Transverse colon (tissue), 4 donors: ENCODE measurements around the gene ZYX. TPM values are rescaled to one million over a fixed set of nuclear protein-coding genes. Genes with fewer than 3 reads are reported as not detected.

ENCODE experiments used
- DNase-seq: peaks from one replicate; pipeline ENCODE4 v3.0.0-alpha.2; 2019
- H3K27ac ChIP-seq, 4 donors: fragments of 200-600 bp; sonication (generic); 2 replicates each; pipeline ENCODE4 v1.5.1; 2016 to 2018; ENCODE audit warnings: inconsistent platforms in 4 of 4
- H3K27me3 ChIP-seq: fragments of 200-600 bp; sonication (generic); 2 replicates; pipeline ENCODE4 v1.5.1; 2017; ENCODE audit warnings: inconsistent platforms
- H3K36me3 ChIP-seq, 4 donors: fragments of 200-600 bp; sonication (generic); 2 replicates each; pipeline ENCODE4 v1.5.1; 2017 to 2019; ENCODE audit warnings: inconsistent platforms in 4 of 4
- H3K4me1 ChIP-seq, 4 donors: fragments of 200-600 bp; sonication (generic); 2 replicates each; pipeline ENCODE4 v1.5.1; 2017 to 2020; ENCODE audit warnings: inconsistent platforms in 4 of 4
- H3K4me3 ChIP-seq, 4 donors: fragments of 200-600 bp; sonication (generic); 1 replicate in 1 of 4; 2 replicates in 3 of 4; pipeline versions ENCODE4 v1.5.1 to v1.6.1; 2017 to 2019; ENCODE audit warnings: inconsistent platforms in 4 of 4
- H3K9me3 ChIP-seq, 2 donors: fragments of 200-600 bp; sonication (generic); 2 replicates each; pipeline ENCODE4 v1.5.1; 2017 to 2019; ENCODE audit warnings: inconsistent platforms in 2 of 2
- EP300 ChIP-seq: sonication (generic); formaldehyde crosslinking; IDR thresholded peaks from one replicate; pipeline ENCODE4 v1.6.1; 2017; ENCODE audit warnings: antibody characterized with exemption, low read depth
- POLR2A ChIP-seq: fragments of 450-650 bp; IDR thresholded peaks from one replicate; pipeline ENCODE4 v1.6.1; 2016; ENCODE audit warnings: antibody characterized with exemption, mild to moderate bottlenecking, moderate library complexity
- POLR2AphosphoS5 ChIP-seq, 3 donors: sonication (generic); formaldehyde crosslinking; IDR thresholded peaks; one replicate each; pipeline ENCODE4 v1.6.1; 2016; ENCODE audit warnings: antibody characterized with exemption in 3 of 3
- WGBS, 2 donors: methylation state at CpG; one replicate each; pipeline ENCODE4 v1.1.5; 2018; ENCODE audit warnings: low coverage in 1 of 2; 5-methylcytosine and 5-hydroxymethylcytosine counted together
- in situ Hi-C, 4 donors: fragments of 200-750 bp; cut with MboI; loops; one replicate each; pipeline versions ENCODE4 v1.15.0 to v1.15.1; 2017; ENCODE audit warnings: low sequenced_read_pairs in 3 of 4, low pct_ligation_motif_present in 1 of 4, low pct_unique_long_range_greater_than_20kb in 1 of 4
- intact Hi-C: fragments of 100-400 bp; cut with DNase I; formaldehyde crosslinking; loops from one replicate; pipeline ENCODE4 v1.15.1; 2023; ENCODE audit warnings: low total_unique reads
- total RNA-seq, 4 donors: library from RNA; depleted of rRNA; stranded (reverse); fragments of >200 nt; gene quantifications; one replicate each; pipeline ENCODE4 v1.1.0, GENCODE V29; 2016
- TF ChIP-seq, protein P1 (sequence below), 5 experiments: fragments of 200-600 bp in 3 of 5; fragments of 450-650 bp in 2 of 5; sonication (generic) in 3 of 5; IDR thresholded peaks; 1 replicate in 2 of 5; 2 replicates in 3 of 5; pipeline ENCODE4 v1.5.1; 2016 to 2017; ENCODE audit warnings: antibody characterized with exemption in 5 of 5, inconsistent platforms in 3 of 5, mild to moderate bottlenecking in 2 of 5, moderate library complexity in 1 of 5

ZYX gene
- total RNA-seq, 4 donors from 2014 or later: 45.2 to 217 (median 110) TPM

DNA sequence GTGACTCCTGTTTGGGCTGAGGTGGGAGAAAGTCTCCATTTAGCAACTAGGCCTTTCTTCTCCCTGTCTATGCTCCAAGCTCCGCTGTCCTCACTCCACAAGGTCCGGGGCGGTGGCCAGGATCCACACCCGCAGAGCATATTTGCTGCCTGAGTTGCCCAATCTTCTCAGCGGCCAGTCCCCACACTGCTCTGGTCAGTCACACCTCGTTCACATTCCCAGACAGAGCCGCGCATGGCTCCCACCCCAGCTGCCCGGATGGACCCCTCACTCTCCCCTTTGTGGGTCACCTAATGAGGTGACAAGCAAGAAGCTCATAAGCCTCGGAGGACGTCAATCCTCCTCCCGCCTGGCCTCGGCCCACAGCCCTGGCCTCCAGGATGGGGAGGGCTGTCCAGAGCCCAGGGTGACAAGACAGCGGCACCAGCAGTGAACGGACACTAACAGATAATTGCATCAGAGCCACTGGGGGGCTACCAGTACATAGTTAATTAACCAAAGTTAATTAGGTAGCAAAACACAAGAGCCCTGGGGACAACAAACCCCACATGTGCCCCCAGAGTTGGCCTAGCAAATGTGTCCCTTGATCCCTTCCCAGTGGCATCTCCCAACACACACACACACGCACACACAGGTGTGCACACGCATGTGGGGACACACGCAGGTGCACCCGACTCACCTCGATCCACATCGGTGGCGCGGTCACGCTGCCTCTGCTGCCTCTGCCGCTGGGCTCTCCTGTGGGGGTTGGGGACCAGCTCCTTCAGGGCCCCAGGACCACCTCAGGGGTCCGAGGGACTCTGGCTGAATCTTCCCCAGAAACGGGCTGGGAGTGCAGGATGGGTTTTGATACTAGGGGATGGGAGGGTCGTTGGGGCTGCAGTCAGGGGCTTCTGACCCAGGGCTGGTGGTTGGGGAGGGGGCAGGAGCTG lies 15.7 kb downstream of the ZYX start:
- Histone ChIP-seq H3K9me3 (no peaks in the 10 kb centered on the region), H3K36me3 (no peaks in the 10 kb centered on the region), H3K4me3 (no peak overlapping the region), H3K27me3 (no peaks in the 10 kb centered on the region), H3K27ac (no peak overlapping the region), H3K4me1 (peaks cover 2 to 15% (median 10%) of the 10 kb centered on the region in 4 donors)
- no peak for TF ChIP-seq POLR2AphosphoS5 (IDR thresholded peaks at IDR 0.05)
- TF ChIP-seq POLR2A: no peak
- no peak for TF ChIP-seq EP300
- TF ChIP-seq, protein P1, sequence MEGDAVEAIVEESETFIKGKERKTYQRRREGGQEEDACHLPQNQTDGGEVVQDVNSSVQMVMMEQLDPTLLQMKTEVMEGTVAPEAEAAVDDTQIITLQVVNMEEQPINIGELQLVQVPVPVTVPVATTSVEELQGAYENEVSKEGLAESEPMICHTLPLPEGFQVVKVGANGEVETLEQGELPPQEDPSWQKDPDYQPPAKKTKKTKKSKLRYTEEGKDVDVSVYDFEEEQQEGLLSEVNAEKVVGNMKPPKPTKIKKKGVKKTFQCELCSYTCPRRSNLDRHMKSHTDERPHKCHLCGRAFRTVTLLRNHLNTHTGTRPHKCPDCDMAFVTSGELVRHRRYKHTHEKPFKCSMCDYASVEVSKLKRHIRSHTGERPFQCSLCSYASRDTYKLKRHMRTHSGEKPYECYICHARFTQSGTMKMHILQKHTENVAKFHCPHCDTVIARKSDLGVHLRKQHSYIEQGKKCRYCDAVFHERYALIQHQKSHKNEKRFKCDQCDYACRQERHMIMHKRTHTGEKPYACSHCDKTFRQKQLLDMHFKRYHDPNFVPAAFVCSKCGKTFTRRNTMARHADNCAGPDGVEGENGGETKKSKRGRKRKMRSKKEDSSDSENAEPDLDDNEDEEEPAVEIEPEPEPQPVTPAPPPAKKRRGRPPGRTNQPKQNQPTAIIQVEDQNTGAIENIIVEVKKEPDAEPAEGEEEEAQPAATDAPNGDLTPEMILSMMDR (IDR thresholded peaks at IDR 0.05): no peak
- DNase-seq: no peak
- intact Hi-C loops (no loop called here), in situ Hi-C loops (no loop called here)
- WGBS, 2 donors: 87 to 89% methylated on average over 14 to 28 of the region's 28 CpGs

DNA sequence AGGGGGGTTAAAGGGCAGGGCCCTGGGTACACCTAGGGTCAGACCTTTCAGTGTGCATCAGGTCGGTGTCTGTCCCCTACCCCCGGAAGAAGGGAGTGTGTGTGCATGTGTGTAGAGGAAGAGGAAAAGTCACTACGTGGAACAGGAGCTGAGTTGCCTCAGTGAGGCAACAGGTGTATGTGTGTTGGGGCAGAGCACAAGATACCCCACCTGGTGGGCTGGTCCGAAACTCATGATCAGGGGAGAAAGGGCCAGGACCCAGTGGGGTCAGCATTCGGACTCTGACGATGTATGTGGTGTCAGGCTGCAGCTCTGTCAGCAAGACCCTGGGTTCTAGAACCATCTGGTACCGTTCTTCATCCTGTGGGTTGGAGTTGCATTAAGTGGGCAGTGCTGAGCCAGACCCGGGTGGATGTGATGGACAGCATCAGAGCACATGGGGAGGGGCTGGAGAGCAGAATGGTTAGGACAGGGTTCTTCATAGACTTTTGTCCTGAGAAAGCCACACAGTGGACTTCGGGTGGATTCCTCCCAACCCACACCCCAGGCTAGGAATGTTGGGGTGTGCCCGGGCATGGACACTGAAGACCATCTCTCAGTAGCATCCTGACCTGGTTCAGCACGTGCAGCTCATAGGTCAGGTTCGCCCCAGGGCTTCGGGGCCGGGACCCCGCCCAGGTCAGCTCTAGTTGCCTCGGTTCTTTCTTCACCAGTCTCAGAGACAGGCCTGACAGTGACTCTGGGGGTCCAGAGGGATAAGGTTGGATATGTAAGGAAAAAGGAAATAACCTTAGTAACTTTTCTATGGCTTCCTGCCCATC lies 16.8 kb downstream of the ZYX start:
- Histone ChIP-seq H3K4me1 (peaks cover 0 to 6% (median 2%) of the 10 kb centered on the region in 4 donors), H3K4me3 (no peak overlapping the region), H3K9me3 (no peaks in the 10 kb centered on the region), H3K36me3 (no peaks in the 10 kb centered on the region), H3K27me3 (no peaks in the 10 kb centered on the region), H3K27ac (no peak overlapping the region)
- intact Hi-C loops: no loop called here
- no peak for DNase-seq
- in situ Hi-C loops: no loop called here
- TF ChIP-seq, protein P1 (IDR thresholded peaks at IDR 0.05): no peak
- no peak for TF ChIP-seq POLR2A
- no peak for TF ChIP-seq POLR2AphosphoS5 (IDR thresholded peaks at IDR 0.05)
- TF ChIP-seq EP300: no peak
- WGBS, 2 donors: 86 to 87% methylated on average over 4 to 16 of the region's 16 CpGs

DNA sequence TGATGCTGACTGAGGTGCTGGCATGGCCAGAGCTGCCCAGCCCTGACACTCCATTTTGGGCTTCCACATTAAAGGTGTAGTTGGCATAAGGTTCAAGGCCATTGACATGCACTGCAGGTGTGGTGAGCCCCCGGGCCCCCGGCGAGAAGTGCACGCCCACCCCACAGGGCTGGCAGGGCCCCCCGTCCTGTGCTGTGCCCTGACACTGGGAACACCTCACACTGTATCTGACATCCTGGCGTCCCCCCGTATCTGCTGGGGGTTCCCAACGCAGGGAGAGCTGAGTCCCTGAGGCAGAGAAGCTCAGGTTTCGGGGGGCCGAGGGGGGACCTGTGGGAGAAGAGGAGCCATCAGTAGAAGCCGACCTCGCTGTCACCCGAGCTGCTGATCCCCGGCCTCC lies 17.5 kb downstream of the ZYX start:
- DNase-seq: no peak
- WGBS, 2 donors: 88% methylated on average over 14 of the region's 14 CpGs; no CpG with 5 or more reads in 1 of the 2 donors
- in situ Hi-C loops: no loop called here

More for the DNA sequence above, 17.5 kb downstream of the ZYX start:
- H3K27ac ChIP-seq: no peak overlapping the region
- H3K9me3 ChIP-seq: no peaks in the 10 kb centered on the region
- H3K27me3 ChIP-seq: no peaks in the 10 kb centered on the region
- H3K36me3 ChIP-seq: no peaks in the 10 kb centered on the region
- intact Hi-C loops: no loop called here
- H3K4me1 ChIP-seq: no peaks in the 10 kb centered on the region
- TF ChIP-seq POLR2AphosphoS5 (IDR thresholded peaks at IDR 0.05): no peak
- TF ChIP-seq, protein P1 (IDR thresholded peaks at IDR 0.05): no peak
- no peak for TF ChIP-seq EP300
- no peak for TF ChIP-seq POLR2A
- no peak overlapping the region for H3K4me3 ChIP-seq
